Lower leg skin (tissue), 3 donors: ENCODE data around the gene COL18A1.

ENCODE experiments used
- POLR2A ChIP-seq, 2 donors: fragments of 450-650 bp; IDR thresholded peaks; one replicate each; pipeline ENCODE4 v1.6.1; 2016 to 2017; ENCODE audit warnings: antibody characterized with exemption in 2 of 2, mild to moderate bottlenecking in 1 of 2, moderate library complexity in 1 of 2
- TF ChIP-seq, protein P1 (sequence below), 3 donors: fragments of 450-650 bp; IDR thresholded peaks; one replicate each; pipeline ENCODE4 v1.5.1; 2016; ENCODE audit warnings: antibody characterized with exemption in 3 of 3, mild to moderate bottlenecking in 3 of 3, moderate library complexity in 2 of 3

GRCh38 chr21:45490049-45490731 is 85.2 kb downstream of the COL18A1 start:
- TF ChIP-seq, protein P1, sequence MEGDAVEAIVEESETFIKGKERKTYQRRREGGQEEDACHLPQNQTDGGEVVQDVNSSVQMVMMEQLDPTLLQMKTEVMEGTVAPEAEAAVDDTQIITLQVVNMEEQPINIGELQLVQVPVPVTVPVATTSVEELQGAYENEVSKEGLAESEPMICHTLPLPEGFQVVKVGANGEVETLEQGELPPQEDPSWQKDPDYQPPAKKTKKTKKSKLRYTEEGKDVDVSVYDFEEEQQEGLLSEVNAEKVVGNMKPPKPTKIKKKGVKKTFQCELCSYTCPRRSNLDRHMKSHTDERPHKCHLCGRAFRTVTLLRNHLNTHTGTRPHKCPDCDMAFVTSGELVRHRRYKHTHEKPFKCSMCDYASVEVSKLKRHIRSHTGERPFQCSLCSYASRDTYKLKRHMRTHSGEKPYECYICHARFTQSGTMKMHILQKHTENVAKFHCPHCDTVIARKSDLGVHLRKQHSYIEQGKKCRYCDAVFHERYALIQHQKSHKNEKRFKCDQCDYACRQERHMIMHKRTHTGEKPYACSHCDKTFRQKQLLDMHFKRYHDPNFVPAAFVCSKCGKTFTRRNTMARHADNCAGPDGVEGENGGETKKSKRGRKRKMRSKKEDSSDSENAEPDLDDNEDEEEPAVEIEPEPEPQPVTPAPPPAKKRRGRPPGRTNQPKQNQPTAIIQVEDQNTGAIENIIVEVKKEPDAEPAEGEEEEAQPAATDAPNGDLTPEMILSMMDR (IDR thresholded peaks at IDR 0.05), result no peak
- no peak for TF ChIP-seq POLR2A (IDR thresholded peaks at IDR 0.05)
